Endothelial cell of umbilical vein (primary cell): ENCODE results near the gene PRDM11.

Experiments
- CTCF ChIP-seq, 2 donors: IDR thresholded peaks; 1 replicate in 1 of 2; 2 replicates in 1 of 2; pipeline ENCODE4 v1.5.1; 2011; ENCODE audit warnings: low read length in 2 of 2, mild to moderate bottlenecking in 2 of 2, moderate library complexity in 2 of 2, control low read depth in 1 of 2, inconsistent platforms in 1 of 2, low read depth in 1 of 2; ENCODE audit not compliant: insufficient read depth in 1 of 2; ENCODE audit errors: extremely low read depth in 1 of 2
- MAX ChIP-seq: IDR thresholded peaks from 2 replicates; pipeline ENCODE4 v1.6.1; 2011; ENCODE audit not compliant: insufficient read depth, insufficient read length
- POLR2AphosphoS5 ChIP-seq: IDR thresholded peaks from 2 replicates; pipeline ENCODE4 v1.6.1; 2012; ENCODE audit warnings: low read depth, mild to moderate bottlenecking, control low read depth, low read length, moderate library complexity; ENCODE audit not compliant: insufficient read depth

- TF ChIP-seq MAX (no peak), POLR2AphosphoS5 (no peak), CTCF (IDR thresholded peaks at IDR 0.05; ENCODE audit: extremely low read depth in 1 of 2, insufficient read depth in 1 of 2, low read depth in 1 of 2, low read length in 2 of 2) (no peak)
These were observed 83.1 kb downstream of the PRDM11 start for GRCh38 chr11:45229401-45230020.
